GM12865 (cell line): ENCODE data around the gene ATXN1.
"Not testable (repeated sequence)": the region's sequence is repeated elsewhere in the genome, so short reads cannot be mapped to it uniquely, and the experiment has no call there.

ENCODE experiments used
- DNase-seq: peaks from one replicate; pipeline ENCODE4 v3.0.0; 2010; ENCODE audit warnings: low read depth
- H3K4me3 ChIP-seq: 2 replicates; pipeline ENCODE4 v1.5.1; 2011; ENCODE audit warnings: mild to moderate bottlenecking, low read depth, low read length, control low read depth
- CTCF ChIP-seq: IDR thresholded peaks from 2 replicates; pipeline ENCODE4 v1.5.1; 2011; ENCODE audit warnings: low read length, control low read depth, low read depth, inconsistent platforms; ENCODE audit not compliant: insufficient read depth; ENCODE audit errors: missing control alignments

ATXN1 gene

GRCh38 chr6:16388488-16388887 lies 372.8 kb downstream of the ATXN1 start:
- DNase-seq, result no peak
- H3K4me3 ChIP-seq, result no peak overlapping the region
- TF ChIP-seq CTCF, result no peak

- no peak overlapping the region for H3K4me3 ChIP-seq
- DNase-seq, result no peak
- TF ChIP-seq CTCF, result no peak
Measured at GRCh38 chr6:16386057-16386456, 375.2 kb downstream of the ATXN1 start.

- no peak for DNase-seq
- no peak overlapping the region for H3K4me3 ChIP-seq
- no peak for TF ChIP-seq CTCF
Measured at GRCh38 chr6:16383607-16384206, 377.6 kb downstream of the ATXN1 start.

GRCh38 chr6:16381968-16382367 lies 379.3 kb downstream of the ATXN1 start:
- not testable (repeated sequence) for H3K4me3 ChIP-seq, DNase-seq

- no peak for TF ChIP-seq CTCF
- H3K4me3 ChIP-seq, result no peak overlapping the region
- DNase-seq, result peak; percentile 28
Measured at GRCh38 chr6:16380220-16380809, 380.9 kb downstream of the ATXN1 start.

GRCh38 chr6:16378360-16378759 lies 382.9 kb downstream of the ATXN1 start:
- DNase-seq, H3K4me3 ChIP-seq: not testable (repeated sequence)

GRCh38 chr6:16377470-16377869 lies 383.8 kb downstream of the ATXN1 start:
- H3K4me3 ChIP-seq, result no peak overlapping the region
- no peak for TF ChIP-seq CTCF
- no peak for DNase-seq

GRCh38 chr6:16375843-16376242 lies 385.4 kb downstream of the ATXN1 start:
- no peak overlapping the region for H3K4me3 ChIP-seq
- TF ChIP-seq CTCF, result no peak
- no peak for DNase-seq
